ENCODE data around the gene PI4K2A. TPM values are rescaled to one million over a fixed set of nuclear protein-coding genes. Genes with fewer than 3 reads are reported as not detected.
"Not testable (repeated sequence)": the region's sequence is repeated elsewhere in the genome, so short reads cannot be mapped to it uniquely, and the experiment has no call there.

Gene PI4K2A
- total RNA-seq, 2 donors from 2014 or later: 16.2 to 22.8 TPM

DNA sequence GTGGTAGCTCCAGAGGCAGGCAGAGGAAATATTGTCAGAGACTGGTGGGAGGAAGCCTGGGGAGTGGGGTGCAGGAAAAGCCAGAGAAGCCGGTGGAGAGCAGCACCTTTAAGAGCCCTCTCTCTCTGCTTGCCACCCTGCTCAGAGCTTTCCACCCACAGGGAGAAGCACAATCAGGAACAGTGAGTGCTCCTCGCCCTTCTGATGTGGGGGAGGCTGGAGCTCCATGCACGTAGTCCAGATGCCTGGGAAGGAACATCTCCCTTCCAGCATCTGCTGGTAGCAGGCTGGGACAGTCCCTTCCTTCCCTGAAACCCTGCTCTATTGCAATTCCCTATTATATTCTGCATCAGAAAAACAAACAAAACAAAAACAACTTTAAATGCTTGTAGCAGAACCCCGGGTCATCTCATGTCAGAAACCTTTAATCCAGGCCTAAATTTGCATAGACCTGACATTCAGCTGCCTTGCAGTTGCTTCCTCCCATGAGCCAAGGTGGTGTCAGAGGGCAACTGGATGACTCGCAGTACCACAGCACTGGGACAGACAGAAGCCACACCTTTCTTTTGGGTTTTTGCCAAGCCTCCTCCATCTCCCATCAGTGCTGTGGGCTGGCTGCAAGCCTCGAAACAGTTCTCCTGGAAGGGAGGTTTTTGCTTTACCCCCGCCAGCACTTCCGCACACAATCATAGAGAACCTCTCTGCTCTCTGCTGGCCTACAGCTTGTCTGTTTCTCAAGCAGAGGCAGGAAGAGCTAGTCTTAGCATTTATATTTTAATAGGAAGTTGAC is 33.5 kb downstream of the PI4K2A start:
- Mint-ChIP-seq H3K27ac (no peak overlapping the region), H3K4me1 (ENCODE audit: low read depth in 2 of 2) (no peaks in the 10 kb centered on the region), H3K4me3 (no peak overlapping the region), H3K9me3 (no peaks in the 10 kb centered on the region), H3K27me3 (no peaks in the 10 kb centered on the region), H3K36me3 (peaks cover 5% of the 10 kb centered on the region)
- DNase-seq (ENCODE audit: low spot score) (no peak), ATAC-seq (no peak)

DNA sequence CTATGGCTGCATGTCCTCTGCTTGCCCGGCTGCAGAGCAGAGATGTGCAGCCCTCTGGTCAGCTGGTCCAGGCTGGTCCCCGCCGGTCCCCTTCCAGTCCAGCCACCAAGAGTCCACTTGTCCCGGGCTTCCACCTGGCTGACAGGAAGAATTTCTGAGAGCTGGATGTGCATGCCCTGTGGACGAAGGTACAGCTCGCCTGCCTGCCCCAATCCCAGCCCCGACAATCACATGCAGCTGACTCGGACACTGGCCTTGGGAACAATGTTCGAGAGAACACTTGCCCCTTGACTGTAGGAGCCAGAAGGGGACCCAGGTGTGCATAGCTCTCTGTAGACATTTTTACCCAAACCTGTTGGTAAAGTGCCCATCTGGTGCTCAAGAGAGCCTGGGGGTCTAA is 34.8 kb downstream of the PI4K2A start:
- ATAC-seq (no peak), DNase-seq (ENCODE audit: low spot score) (no peak)
- Mint-ChIP-seq H3K27me3 (no peaks in the 10 kb centered on the region), H3K4me3 (no peak overlapping the region), H3K4me1 (ENCODE audit: low read depth in 2 of 2) (no peaks in the 10 kb centered on the region), H3K27ac (no peak overlapping the region), H3K9me3 (no peaks in the 10 kb centered on the region), H3K36me3 (peaks cover 5% of the 10 kb centered on the region)

DNA sequence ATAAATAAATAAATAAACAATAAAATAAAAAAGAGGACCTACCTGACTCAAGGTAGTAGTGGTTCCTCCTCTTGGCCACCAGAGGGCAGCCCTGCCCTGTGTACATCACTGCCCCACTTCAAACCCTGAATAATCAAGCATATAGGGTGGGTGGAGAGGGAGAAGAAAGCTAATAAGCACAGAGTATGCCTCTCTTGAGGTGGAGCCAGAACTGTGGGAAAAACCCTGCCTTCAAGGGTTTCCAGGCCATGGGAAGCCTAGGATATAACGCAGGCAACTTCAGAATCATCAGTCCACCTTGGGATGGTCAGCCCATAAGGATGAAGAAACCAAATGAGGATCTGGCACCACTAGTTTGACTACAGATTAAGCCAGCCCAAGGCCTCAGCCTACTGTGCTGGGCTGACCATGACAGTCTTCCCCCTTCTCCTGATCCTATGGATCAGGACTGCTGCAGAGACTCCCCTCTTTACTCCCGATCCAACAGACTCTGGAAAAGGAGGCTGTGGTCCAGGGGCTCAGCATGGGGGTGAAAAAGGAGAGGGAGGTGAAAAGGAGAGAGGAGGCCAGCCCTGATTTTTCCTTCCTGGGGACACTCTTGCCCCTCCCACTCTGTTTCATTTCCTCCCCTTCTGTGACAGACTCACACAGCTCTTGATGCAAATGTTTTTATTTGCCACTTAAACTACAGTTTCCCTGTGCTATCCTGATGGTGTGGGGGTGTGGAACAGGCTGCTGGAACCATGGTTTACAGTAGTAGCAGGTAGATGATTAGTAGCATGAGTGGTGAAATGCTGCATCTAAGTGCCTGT is 36.5 kb downstream of the PI4K2A start:
- Mint-ChIP-seq H3K4me1 (ENCODE audit: low read depth in 2 of 2) (no peaks in the 10 kb centered on the region), H3K27me3 (no peaks in the 10 kb centered on the region), H3K4me3 (no peak overlapping the region), H3K27ac (no peak overlapping the region), H3K36me3 (peaks cover 5% of the 10 kb centered on the region), H3K9me3 (no peaks in the 10 kb centered on the region)
- DNase-seq (ENCODE audit: low spot score) (no peak), ATAC-seq (peak; percentile 72 to 75)

DNA sequence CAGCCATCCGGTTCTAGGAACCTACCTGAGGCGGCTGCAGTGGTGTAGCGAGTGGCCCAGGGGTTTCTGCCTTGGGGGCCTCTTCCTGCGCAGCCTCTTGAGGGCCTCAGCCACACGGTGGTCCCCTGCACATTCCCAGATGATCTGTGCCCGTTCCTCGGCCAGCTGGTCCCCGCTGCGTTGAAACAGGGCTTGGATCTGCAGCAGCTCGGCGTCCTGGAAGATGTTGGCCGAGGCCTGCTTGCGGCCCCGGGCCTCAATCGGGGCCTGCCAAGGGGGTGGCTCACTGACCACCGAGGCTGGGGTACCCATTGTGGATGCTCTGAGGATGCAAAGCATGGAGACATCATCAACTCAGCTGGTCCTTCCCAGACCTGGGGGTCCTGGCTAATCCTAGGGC is 39.1 kb downstream of the PI4K2A start:
- no peaks in the 10 kb centered on the region for H3K27me3 Mint-ChIP-seq
- peaks cover 4% of the 10 kb centered on the region for H3K36me3 Mint-ChIP-seq
- H3K27ac Mint-ChIP-seq: no peak overlapping the region
- no peaks in the 10 kb centered on the region for H3K9me3 Mint-ChIP-seq
- H3K4me3 Mint-ChIP-seq: no peak overlapping the region
- H3K4me1 Mint-ChIP-seq (ENCODE audit: low read depth in 2 of 2): no peaks in the 10 kb centered on the region
- ATAC-seq (peak in 1 of 2 donors; percentile 15), DNase-seq (ENCODE audit: low spot score) (no peak)

DNA sequence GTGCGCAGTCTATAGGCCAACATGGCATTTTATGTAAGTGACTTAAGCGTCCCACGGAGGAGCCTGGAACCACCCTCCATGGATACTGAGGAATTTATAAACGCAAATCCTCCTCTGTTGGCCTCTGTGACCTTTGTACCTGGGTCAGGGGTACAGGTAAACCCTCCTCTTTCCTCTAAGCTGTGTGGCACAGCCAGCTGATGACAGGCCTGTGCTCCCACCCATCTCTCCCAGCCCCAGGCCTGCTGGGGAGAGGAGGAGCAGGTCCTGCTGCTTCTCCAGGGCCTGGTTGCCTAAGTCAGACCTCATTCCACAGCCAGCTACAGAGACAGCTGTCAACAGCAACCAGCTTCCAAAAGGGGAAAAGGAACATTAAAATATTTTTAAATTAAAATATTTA is 41.6 kb downstream of the PI4K2A start:
- ATAC-seq (no peak), DNase-seq (ENCODE audit: low spot score) (no peak)
- Mint-ChIP-seq H3K36me3 (no peaks in the 10 kb centered on the region), H3K4me3 (no peak overlapping the region), H3K27me3 (no peaks in the 10 kb centered on the region), H3K27ac (no peak overlapping the region), H3K9me3 (no peaks in the 10 kb centered on the region), H3K4me1 (ENCODE audit: low read depth in 2 of 2) (no peaks in the 10 kb centered on the region)

DNA sequence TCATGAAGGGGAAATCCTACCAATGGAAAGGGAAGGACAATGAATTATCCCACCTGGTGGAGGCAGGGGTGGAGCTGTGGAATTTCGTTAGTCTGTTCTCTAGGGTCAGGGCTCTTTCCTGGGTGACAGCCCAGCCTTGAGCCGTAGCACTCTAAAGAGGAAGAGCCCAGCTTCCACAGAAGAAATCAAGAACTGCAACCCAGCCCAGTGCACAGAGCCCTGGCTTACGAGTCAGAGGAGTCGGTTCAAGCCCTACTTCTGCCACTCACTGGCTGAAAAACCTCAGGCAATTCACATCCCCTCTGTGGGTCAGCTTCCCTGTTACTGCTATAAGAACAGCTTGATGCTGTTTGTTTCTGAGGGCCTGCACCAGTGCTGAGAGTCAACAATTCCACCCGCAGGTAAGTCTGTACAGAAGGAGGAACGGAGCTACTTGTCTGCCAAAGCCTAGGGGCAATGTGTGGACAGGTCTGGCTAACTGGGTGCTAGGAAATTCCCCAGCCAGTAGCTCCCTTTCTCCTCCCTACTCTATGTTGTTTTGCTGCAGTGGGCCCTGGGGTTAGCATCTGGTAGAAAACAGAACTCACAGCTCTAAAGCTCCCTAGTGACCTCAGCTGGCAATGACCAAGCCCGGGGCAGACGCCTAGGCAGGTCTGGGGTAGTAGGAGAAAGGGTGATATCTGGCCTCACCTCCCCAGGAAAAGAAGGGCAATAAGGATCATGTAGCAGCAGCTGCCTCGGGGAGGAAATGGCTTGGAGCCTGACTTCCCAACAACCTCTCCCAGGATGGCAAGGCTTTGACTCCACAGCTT is 43.3 kb downstream of the PI4K2A start:
- H3K36me3 Mint-ChIP-seq: no peaks in the 10 kb centered on the region

DNA sequence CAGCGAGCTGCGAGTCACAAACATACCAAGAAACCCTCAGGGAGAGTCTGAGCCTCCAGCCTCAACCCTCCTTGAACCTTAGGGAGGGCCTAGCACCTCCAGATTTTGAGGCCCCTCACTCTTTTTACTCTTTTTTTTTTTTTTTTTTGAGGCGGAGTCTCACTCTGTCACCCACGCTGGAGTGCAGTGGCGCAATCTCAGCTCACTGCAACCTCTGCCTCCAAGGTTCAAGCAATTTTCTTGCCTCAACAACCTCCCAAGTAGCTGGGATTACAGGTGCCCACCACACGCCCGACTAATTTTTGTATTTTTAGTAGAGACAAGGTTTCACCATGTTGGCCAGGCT is 43.9 kb downstream of the PI4K2A start:
- H3K4me3 Mint-ChIP-seq; H3K4me1 Mint-ChIP-seq (ENCODE audit: low read depth in 2 of 2); H3K27me3 Mint-ChIP-seq; ATAC-seq; H3K36me3 Mint-ChIP-seq; H3K9me3 Mint-ChIP-seq; H3K27ac Mint-ChIP-seq; DNase-seq (ENCODE audit: low spot score): not testable (repeated sequence)

More for the DNA sequence above, 43.3 kb downstream of the PI4K2A start:
- no peak for ATAC-seq
- Mint-ChIP-seq H3K4me1 (ENCODE audit: low read depth in 2 of 2) (peaks cover 9 to 10% of the 10 kb centered on the region in 2 donors), H3K27ac (no peak overlapping the region), H3K27me3 (no peaks in the 10 kb centered on the region), H3K9me3 (no peaks in the 10 kb centered on the region), H3K4me3 (no peak overlapping the region)
- no peak for DNase-seq (ENCODE audit: low spot score)

DNA sequence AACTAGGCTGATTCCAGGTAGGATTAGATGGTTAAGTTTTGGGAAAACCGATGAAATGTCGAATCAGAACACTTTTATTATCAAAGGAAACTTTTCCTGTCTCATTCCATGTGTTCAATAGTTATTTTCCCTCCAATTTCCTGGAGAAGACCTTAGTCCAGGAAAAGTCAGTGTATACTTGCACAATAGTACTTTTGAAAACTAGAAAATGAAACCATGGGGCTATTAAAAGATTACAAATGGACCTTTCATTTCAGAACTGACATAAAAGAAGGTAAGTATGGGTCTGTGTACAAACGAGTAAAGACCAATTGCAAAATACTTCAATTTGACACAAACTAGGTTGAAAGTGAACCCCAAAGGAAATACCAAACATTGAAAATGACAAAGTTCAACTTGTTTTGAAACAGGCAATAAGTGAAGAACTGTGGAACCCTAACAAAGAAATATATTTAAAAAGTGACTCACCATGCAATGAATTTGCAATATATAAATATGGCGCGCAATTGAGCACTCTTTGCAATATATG is 44.5 kb downstream of the PI4K2A start:
- Mint-ChIP-seq H3K4me1 (ENCODE audit: low read depth in 2 of 2) (peaks cover 9 to 10% of the 10 kb centered on the region in 2 donors), H3K36me3 (no peaks in the 10 kb centered on the region), H3K27ac (no peak overlapping the region), H3K4me3 (no peak overlapping the region), H3K9me3 (no peaks in the 10 kb centered on the region), H3K27me3 (no peaks in the 10 kb centered on the region)
- DNase-seq (ENCODE audit: low spot score): no peak
- no peak for ATAC-seq

DNA sequence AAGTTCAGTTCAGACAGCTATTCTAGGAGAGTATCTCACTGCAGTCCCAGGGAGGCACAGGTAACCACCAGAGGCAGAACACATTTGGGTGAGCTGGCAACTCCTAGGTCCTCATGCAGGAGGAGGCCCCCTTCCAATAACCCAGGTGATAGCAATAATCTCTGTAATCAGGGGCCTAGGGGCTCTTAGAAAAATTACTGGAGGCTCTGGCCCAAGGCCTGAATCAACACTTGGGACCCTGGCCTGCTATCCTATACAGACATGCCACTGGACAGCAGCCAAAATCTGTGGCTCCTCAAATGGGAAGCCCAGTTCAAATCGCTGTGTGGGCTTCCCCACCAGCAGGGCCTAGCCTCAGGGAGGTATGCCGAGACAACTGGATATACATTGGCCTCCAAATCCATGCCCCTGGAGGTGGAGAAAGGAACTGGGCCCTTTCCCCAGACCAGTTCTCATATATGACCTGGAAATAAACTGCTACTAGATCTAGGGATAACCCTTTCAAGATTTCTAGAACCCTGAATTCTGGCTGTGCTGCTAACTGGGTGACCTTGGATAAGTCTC is 45.0 kb downstream of the PI4K2A start:
- H3K4me1 Mint-ChIP-seq (ENCODE audit: low read depth in 2 of 2): peaks cover 9 to 10% of the 10 kb centered on the region in 2 donors
- no peaks in the 10 kb centered on the region for H3K36me3 Mint-ChIP-seq
- H3K4me3 Mint-ChIP-seq: no peak overlapping the region
- no peak overlapping the region for H3K27ac Mint-ChIP-seq
- no peaks in the 10 kb centered on the region for H3K9me3 Mint-ChIP-seq
- no peaks in the 10 kb centered on the region for H3K27me3 Mint-ChIP-seq
- DNase-seq (ENCODE audit: low spot score) (no peak), ATAC-seq (no peak)

DNA sequence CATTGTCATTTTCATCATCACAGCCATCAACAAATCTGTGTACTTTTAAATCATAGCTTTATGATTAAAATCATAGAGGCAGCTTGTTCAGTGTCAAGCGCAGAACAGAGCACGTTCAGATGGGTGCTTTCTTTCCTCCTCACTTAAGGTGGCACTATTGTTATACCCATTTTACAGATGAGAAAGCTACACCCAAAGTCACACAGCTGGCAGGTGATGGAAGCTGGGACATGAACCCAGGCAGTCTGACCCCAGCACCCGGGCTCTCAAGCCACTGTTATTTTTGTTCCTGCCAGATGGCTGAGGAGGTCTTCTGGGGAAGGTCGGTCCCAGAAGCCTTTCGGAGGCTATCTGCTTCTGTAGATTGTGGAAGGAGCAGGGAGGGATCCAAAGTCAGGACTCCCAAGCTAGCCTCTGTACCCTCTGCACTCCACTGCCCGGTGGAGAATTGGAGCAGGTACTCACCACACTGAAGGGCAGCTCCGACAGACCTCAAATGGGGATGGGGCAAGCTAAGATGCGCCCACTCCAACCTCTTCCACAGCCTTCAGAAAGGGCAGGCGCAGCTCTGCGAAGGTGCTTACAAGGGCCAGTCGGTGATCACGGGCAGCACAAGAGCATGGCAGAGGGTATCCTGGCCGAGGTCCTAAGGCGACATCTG is 46.0 kb downstream of the PI4K2A start:
- Mint-ChIP-seq H3K4me1 (ENCODE audit: low read depth in 2 of 2) (peaks cover 9 to 10% of the 10 kb centered on the region in 2 donors), H3K36me3 (no peaks in the 10 kb centered on the region), H3K4me3 (peak overlapping the region; percentile 78), H3K27me3 (no peaks in the 10 kb centered on the region), H3K9me3 (no peaks in the 10 kb centered on the region), H3K27ac (no peak overlapping the region)
- ATAC-seq (no peak), DNase-seq (ENCODE audit: low spot score) (no peak)

DNA sequence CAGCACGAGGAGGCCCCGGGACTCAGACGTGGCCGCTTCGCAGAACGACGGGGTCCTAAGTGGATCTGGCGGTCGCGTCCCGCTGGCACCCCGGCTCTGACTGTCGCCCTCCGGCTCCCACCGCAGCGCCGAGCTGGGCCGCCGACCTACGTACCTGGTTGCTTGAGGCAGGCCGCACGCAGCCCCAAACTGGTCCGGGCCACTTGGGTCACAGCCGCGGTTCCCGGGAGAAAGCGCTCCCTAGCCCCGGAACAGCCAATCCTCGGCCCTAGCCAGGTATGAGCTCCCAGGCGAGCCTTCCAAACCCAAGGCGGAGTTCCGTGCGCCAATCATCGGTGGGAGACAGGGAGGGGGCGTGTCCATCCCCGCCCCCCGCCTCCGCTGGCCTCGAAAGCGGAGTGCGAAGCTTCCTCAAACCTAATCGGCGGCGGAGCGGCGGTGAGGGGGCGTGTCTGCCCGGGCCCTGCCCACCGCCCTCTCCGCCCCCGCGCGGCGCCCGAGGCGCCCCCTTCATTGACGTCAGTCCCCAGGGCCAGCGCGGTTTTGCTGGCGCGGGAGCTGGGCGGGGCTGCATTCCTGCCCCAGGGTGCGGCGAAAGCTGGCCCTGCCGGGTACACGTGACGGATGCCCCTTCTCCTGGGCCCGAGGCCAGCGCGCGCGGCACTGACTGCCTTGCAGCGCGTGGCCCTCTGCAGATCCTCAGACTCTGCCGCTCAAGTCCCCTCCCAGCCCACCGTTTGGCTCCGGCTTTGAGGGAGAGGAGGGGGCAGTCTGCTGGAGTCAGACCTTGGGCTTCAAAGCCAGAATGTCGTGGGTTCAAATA is 46.7 kb downstream of the PI4K2A start, which contains the start of gene AVPI1:
AVPI1 (minus strand) TSS at position 280 of the 823 bp plus-strand sequence. CDS start 7,336 bp downstream, outside the sequence.
- Mint-ChIP-seq H3K9me3 (no peaks in the 10 kb centered on the region), H3K36me3 (no peaks in the 10 kb centered on the region), H3K27ac (peak within 1 kb of the TSS in 1 of 2 donors; percentile 71), H3K4me3 (peak within 1 kb of the TSS; percentile 78), H3K27me3 (no peaks in the 10 kb centered on the region), H3K4me1 (ENCODE audit: low read depth in 2 of 2) (peaks cover 9 to 10% of the 10 kb centered on the region in 2 donors)
- ATAC-seq (peak; percentile 97), DNase-seq (ENCODE audit: low spot score) (peak; percentile 98)

All from natural killer cell treated with Interleukin-12 subunit alpha and Interleukin-12 subunit beta and Interleukin-15 and Interleukin-18, amount 100 ng/mL, for 72 hours (primary cell).